GM21717 (cell line): ENCODE results near the gene KANK3.
"Not testable (repeated sequence)": the region's sequence is repeated elsewhere in the genome, so short reads cannot be mapped to it uniquely, and the experiment has no call there.

Experiments
- ATAC-seq: cut with Tn5 transposase; IDR thresholded peaks from one replicate; pipeline ENCODE4 v1.9.1; 2021; ENCODE audit warnings: mild to moderate bottlenecking, moderate library complexity; ENCODE audit not compliant: unreplicated experiment

Gene KANK3

GRCh38 chr19:8342684-8343482 lies at the start of gene KANK3:
TSS of gene KANK3 (minus strand) at chr19:8343262. CDS start at chr19:8337828, 5,434 bp downstream.
- peak; percentile 91 for ATAC-seq

GRCh38 chr19:8392017-8392591 lies 49.0 kb upstream of the KANK3 start:
- no peak for ATAC-seq

- no peak for ATAC-seq
Observed at GRCh38 chr19:8391198-8392016, 48.3 kb upstream of the KANK3 start.

- ATAC-seq: peak; percentile 32
Observed at GRCh38 chr19:8390617-8390981, 47.5 kb upstream of the KANK3 start.

GRCh38 chr19:8389891-8390616 lies 47.0 kb upstream of the KANK3 start, which contains the start of gene RAB11B:
TSS of gene RAB11B (plus strand) at chr19:8390360. CDS start at chr19:8390417, 57 bp downstream.
- ATAC-seq: peak; percentile 84

GRCh38 chr19:8388612-8388958 lies 45.5 kb upstream of the KANK3 start:
- ATAC-seq: no peak

- no peak for ATAC-seq
Observed at GRCh38 chr19:8387688-8388611, 44.9 kb upstream of the KANK3 start.

GRCh38 chr19:8386990-8387389 lies 43.9 kb upstream of the KANK3 start:
- no peak for ATAC-seq

GRCh38 chr19:8386419-8386818 lies 43.4 kb upstream of the KANK3 start:
- not testable (repeated sequence) for ATAC-seq

- not testable (repeated sequence) for ATAC-seq
Observed at GRCh38 chr19:8385566-8385965, 42.5 kb upstream of the KANK3 start.

- not testable (repeated sequence) for ATAC-seq
Observed at GRCh38 chr19:8385103-8385502, 42.0 kb upstream of the KANK3 start.

- not testable (repeated sequence) for ATAC-seq
Observed at GRCh38 chr19:8384569-8384968, 41.5 kb upstream of the KANK3 start.

- ATAC-seq: not testable (repeated sequence)
Observed at GRCh38 chr19:8379156-8379891, 36.3 kb upstream of the KANK3 start.

GRCh38 chr19:8377598-8377997 lies 34.5 kb upstream of the KANK3 start:
- ATAC-seq: no peak

GRCh38 chr19:8376373-8376974 lies 33.4 kb upstream of the KANK3 start:
- ATAC-seq: not testable (repeated sequence)

GRCh38 chr19:8375766-8376165 lies 32.7 kb upstream of the KANK3 start:
- not testable (repeated sequence) for ATAC-seq

GRCh38 chr19:8373867-8374813 lies 31.1 kb upstream of the KANK3 start:
- no peak for ATAC-seq
